K562 (cell line): ENCODE measurements around the gene GSTO2. TPM values are rescaled to one million over a fixed set of nuclear protein-coding genes. Genes with fewer than 3 reads are reported as not detected.
A peak's percentile ranks its signal among the peaks of the same experiment; 100 is the strongest.

Experiments used
- ATAC-seq: fragments of 200-7000 bp; cut with Tn5 transposase; 3 replicates; pipeline ENCODE4 v1.9.1; 2020; ENCODE audit warnings: moderate library complexity
- BruUV-seq: library from RNA; stranded (reverse); fragments of 400-500 nt; replicated peaks from 2 replicates; lab custom pipeline; 2021; lab: Mats Ljungman, UMichigan
- CTCF ChIA-PET: fragments of 300-600 bp; formaldehyde crosslinking; extraction: SDS; loops from one replicate; lab custom pipeline; 2021; ENCODE audit warnings: low intra/inter-chr PET ratio; lab: Yijun Ruan, JAX
- POLR2A ChIA-PET: fragments of 300-600, 350-650 bp; sonication (Branson Sonifier 250); formaldehyde crosslinking; extraction: SDS; loops from one replicate; lab custom pipeline; 2021; ENCODE audit warnings: antibody characterized with exemption, inconsistent platforms; lab: Yijun Ruan, JAX
- DNase-seq, 4 experiments: peaks; one replicate each; pipeline versions ENCODE4 v3.0.0 to v3.0.0-alpha.2; 2011 to 2018; ENCODE audit warnings: low spot score in 3 of 4, mixed read lengths in 3 of 4; ENCODE audit errors: extremely low read depth in 1 of 4
- FAIRE-seq: peaks from 2 replicates; lab custom pipeline; 2011; peaks lifted over from hg19 to GRCh38; lab: Jason Lieb, UNC
- H2AFZ ChIP-seq: 2 replicates; pipeline ENCODE4 v1.6.0; 2011; ENCODE audit warnings: low read depth, low read length, control low read depth, inconsistent platforms
- H3K27ac ChIP-seq: fragments of 200-600 bp; 3 replicates; pipeline ENCODE4 v1.8.0; 2011; ENCODE audit warnings: low read depth, mild to moderate bottlenecking, control low read depth, inconsistent platforms, low read length, moderate library complexity, mixed read lengths; ENCODE audit errors: extremely low read depth
- H3K27me3 ChIP-seq, 2 experiments: fragments of 300-600 bp in 1 of 2; 2 replicates in 1 of 2; 3 replicates in 1 of 2; pipeline versions ENCODE4 v1.6.0 to v1.8.0; 2011; ENCODE audit warnings: inconsistent platforms in 2 of 2, low read length in 2 of 2, mild to moderate bottlenecking in 1 of 2, mixed read lengths in 1 of 2, moderate library complexity in 1 of 2; ENCODE audit not compliant: control insufficient read depth in 2 of 2, insufficient read depth in 2 of 2
- H3K36me3 ChIP-seq: fragments of 300-600 bp; 3 replicates; pipeline ENCODE4 v1.8.0; 2011; ENCODE audit warnings: mild to moderate bottlenecking, low read length, inconsistent platforms; ENCODE audit not compliant: control insufficient read depth, insufficient read depth
- H3K4me1 ChIP-seq, 2 experiments: fragments of 200-600 bp in 1 of 2; replicated peaks in 1 of 2; 2 replicates in 1 of 2; 3 replicates in 1 of 2; pipeline versions ENCODE4 v1.5.1 to v1.8.0; 2011; ENCODE audit warnings: inconsistent platforms in 2 of 2, low read length in 2 of 2, mild to moderate bottlenecking in 1 of 2, mixed read lengths in 1 of 2, moderate library complexity in 1 of 2; ENCODE audit not compliant: control insufficient read depth in 2 of 2, insufficient read depth in 2 of 2
- H3K4me2 ChIP-seq: 2 replicates; pipeline ENCODE4 v1.6.1; 2011; ENCODE audit warnings: low read length, control low read depth, inconsistent platforms, mixed read lengths; ENCODE audit not compliant: insufficient read depth
- H3K4me3 ChIP-seq: fragments of 200-600 bp; sonication (generic), shearing (Covaris generic); 2 replicates; pipeline ENCODE4 v1.5.1; 2016; ENCODE audit warnings: control low read depth, inconsistent platforms
- H3K79me2 ChIP-seq: fragments of 200-600 bp; 3 replicates; pipeline ENCODE4 v1.8.0; 2011; ENCODE audit warnings: low read length, inconsistent platforms; ENCODE audit not compliant: control insufficient read depth, insufficient read depth
- H3K9ac ChIP-seq, 2 experiments: 2 replicates each; pipeline versions ENCODE4 v1.6.0 to v1.6.1; 2011; ENCODE audit warnings: low read depth in 2 of 2, low read length in 2 of 2, control low read depth in 1 of 2, inconsistent platforms in 1 of 2, mild to moderate bottlenecking in 1 of 2, mixed read lengths in 1 of 2; ENCODE audit not compliant: insufficient read depth in 1 of 2
- H3K9me1 ChIP-seq: one replicate; pipeline ENCODE4 v1.6.0; 2011; ENCODE audit warnings: inconsistent platforms, mild to moderate bottlenecking, low read length, moderate library complexity; ENCODE audit not compliant: control insufficient read depth, insufficient read depth
- H3K9me3 ChIP-seq: replicated peaks from 2 replicates; pipeline ENCODE4 v1.5.1; 2011; ENCODE audit warnings: low read depth, low read length, inconsistent platforms; ENCODE audit not compliant: control insufficient read depth, insufficient read depth
- H4K20me1 ChIP-seq: replicated peaks from 2 replicates; pipeline ENCODE4 v1.6.1; 2011; ENCODE audit warnings: low read length, inconsistent platforms, mixed read lengths; ENCODE audit not compliant: control insufficient read depth, insufficient read depth
- CXXC5 ChIP-seq: fragments of 250-450 bp; sonication (Bioruptor Pico); IDR thresholded peaks from 2 replicates; pipeline ENCODE4 v1.8.0; 2022; ENCODE audit warnings: inconsistent platforms, mild to moderate bottlenecking, moderate library complexity
- DMBX1 ChIP-seq: fragments of 250-450 bp; sonication (Bioruptor Pico); IDR thresholded peaks from 2 replicates; pipeline ENCODE4 v1.8.0; 2022; ENCODE audit warnings: inconsistent platforms, mild to moderate bottlenecking, moderate library complexity, borderline replicate concordance
- EHMT2 ChIP-seq: fragments of 450-650 bp; IDR thresholded peaks from 2 replicates; pipeline ENCODE4 v1.6.1; 2018; ENCODE audit warnings: antibody characterized with exemption
- GTF2A2 ChIP-seq: IDR thresholded peaks from 2 replicates; pipeline ENCODE4 v1.6.1; 2016; ENCODE audit warnings: mild to moderate bottlenecking, missing genetic modification characterization, missing compliant biosample characterization
- MECOM ChIP-seq: fragments of 250-450 bp; sonication (Bioruptor Pico); IDR thresholded peaks from 2 replicates; pipeline ENCODE4 v1.8.0; 2022; ENCODE audit warnings: inconsistent platforms
- PTRF ChIP-seq: fragments of 450-650 bp; IDR thresholded peaks from 2 replicates; pipeline ENCODE4 v1.6.1; 2016; ENCODE audit warnings: mild to moderate bottlenecking, missing genetic modification characterization, missing compliant biosample characterization
- SMAD4 ChIP-seq: fragments of 250-450 bp; sonication (Bioruptor Pico); conservative IDR thresholded peaks from 2 replicates; pipeline ENCODE4 v1.8.0; 2021; ENCODE audit warnings: inconsistent platforms, mild to moderate bottlenecking, moderate library complexity
- SMARCE1 ChIP-seq: fragments of 450-650 bp; IDR thresholded peaks from 2 replicates; pipeline ENCODE4 v1.7.1; 2016; ENCODE audit warnings: mild to moderate bottlenecking
- ZNF311 ChIP-seq: fragments of 250-450 bp; sonication (Bioruptor Pico); IDR thresholded peaks from 2 replicates; pipeline ENCODE4 v1.4.0; 2020; ENCODE audit warnings: mild to moderate bottlenecking, moderate library complexity
- ZNF668 ChIP-seq: fragments of 250-450 bp; sonication (Bioruptor Pico); IDR thresholded peaks from 2 replicates; pipeline ENCODE4 v1.8.0; 2022; ENCODE audit warnings: mild to moderate bottlenecking, inconsistent platforms
- WGBS: fragments of 100-300 bp; shearing (Covaris generic); methylation state at CpG from one replicate; pipeline ENCODE4 v1.1.6; 2016; ENCODE audit warnings: low coverage, mixed read lengths; ENCODE audit not compliant: insufficient coverage; ENCODE audit errors: missing lambda C conversion rate; 5-methylcytosine and 5-hydroxymethylcytosine counted together
- in situ Hi-C: fragments of 300-500 bp; cut with MboI; formaldehyde crosslinking; loops from 4 replicates; pipeline ENCODE4 v1.15.0; 2018; ENCODE audit warnings: inconsistent platforms, mixed read lengths
- intact Hi-C: fragments of 100-400 bp; cut with micrococcal nuclease; formaldehyde crosslinking; loops from 2 replicates; pipeline ENCODE4 v1.14.2; 2022
- polyA plus RNA-seq, 8 experiments: library from polyadenylated mRNA; depleted of rRNA in 4 of 8; stranded (reverse) in 5 of 8; unstranded in 3 of 8; fragments of >200 nt; fragmentation: Nextera tagmentation in 2 of 8; fragmentation: Illumina TruSeq in 1 of 8; extraction: Ambion mirVana in 2 of 8; extraction: Trizol in 1 of 8; gene quantifications; 2 replicates each; pipeline versions ENCODE4 v1.2.1 to v1.2.3, GENCODE V29; 2011 to 2014; ENCODE audit warnings: inconsistent platforms in 1 of 8, missing spikeins in 1 of 8
- total RNA-seq, 7 experiments: library from RNA; depleted of rRNA in 6 of 7; stranded (reverse); fragments of >200 nt in 6 of 7; fragmentation: Illumina TruSeq in 2 of 7; extraction: Trizol in 2 of 7; gene quantifications; 2 replicates each; pipeline versions ENCODE4 v1.2.1 to v1.2.3, GENCODE V29; 2011 to 2021; ENCODE audit warnings: low replicate concordance in 1 of 7
- TF ChIP-seq, protein P1 (sequence below): fragments of 250-450 bp; sonication (Bioruptor Pico); IDR thresholded peaks from 2 replicates; pipeline ENCODE4 v1.8.0; 2022; ENCODE audit warnings: inconsistent platforms
- TF ChIP-seq, protein P2 (sequence below): fragments of 450-650 bp; IDR thresholded peaks from 2 replicates; pipeline ENCODE4 v1.6.1; 2017; ENCODE audit warnings: antibody characterized with exemption, mild to moderate bottlenecking

GSTO2 gene
- total and polyA plus RNA-seq, 9 of the 15 experiments (the other 6 are each of a cell fraction or from before 2014, with no cell fraction given): 0.18 to 1.8 (median 0.90) TPM

DNA sequence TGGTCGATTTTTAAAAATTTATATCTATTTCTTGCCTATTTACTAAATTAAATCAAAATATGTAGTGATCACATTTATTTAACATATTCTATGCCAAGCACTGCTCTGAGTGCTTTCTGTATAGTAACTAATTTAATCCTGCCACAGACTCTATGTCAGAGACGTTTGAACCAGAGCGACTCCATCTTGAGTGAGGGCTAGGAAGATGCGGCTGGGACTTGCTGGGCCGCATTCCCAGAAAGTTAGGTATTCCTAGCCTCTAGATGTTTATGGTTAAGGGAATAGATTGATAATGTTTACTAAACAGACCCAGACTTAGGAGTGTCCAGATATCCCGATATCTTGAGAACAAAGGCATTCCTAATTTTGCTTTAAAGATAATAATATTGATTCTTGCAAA is 17.5 kb upstream of the GSTO2 start:
- peaks cover 19% of the 10 kb centered on the region for H3K79me2 ChIP-seq
- ChIA-PET CTCF (no interaction called here), POLR2A (no interaction called here)
- peaks cover 7% of the 10 kb centered on the region for H3K36me3 ChIP-seq
- no peak overlapping the region for H2AFZ ChIP-seq
- intact Hi-C loops (no loop called here), in situ Hi-C loops (no loop called here)
- no peaks in the 10 kb centered on the region for H3K27me3 ChIP-seq
- no peak for ATAC-seq
- H3K4me3 ChIP-seq: no peak overlapping the region
- H3K9me3 ChIP-seq: peaks cover 6% of the 10 kb centered on the region; the same call in 1 of the 2 replicates
- no peaks in the 10 kb centered on the region for H4K20me1 ChIP-seq
- 86% methylated on average over 6 of the region's 6 CpGs for WGBS
- peak; percentile 88 for TF ChIP-seq DMBX1 (CRISPR knock-in tag)
- no peak for TF ChIP-seq EHMT2
- TF ChIP-seq CXXC5 (CRISPR knock-in tag): 0 out of 2 replicates have a peak, but pooled peaks have one; percentile 28
- TF ChIP-seq SMAD4 (CRISPR knock-in tag): peak; percentile 46; the same call in 1 of the 2 replicates
- peak; percentile 79; the same call in 1 of the 2 replicates for TF ChIP-seq ZNF311 (CRISPR knock-in tag)
- TF ChIP-seq, protein P1, sequence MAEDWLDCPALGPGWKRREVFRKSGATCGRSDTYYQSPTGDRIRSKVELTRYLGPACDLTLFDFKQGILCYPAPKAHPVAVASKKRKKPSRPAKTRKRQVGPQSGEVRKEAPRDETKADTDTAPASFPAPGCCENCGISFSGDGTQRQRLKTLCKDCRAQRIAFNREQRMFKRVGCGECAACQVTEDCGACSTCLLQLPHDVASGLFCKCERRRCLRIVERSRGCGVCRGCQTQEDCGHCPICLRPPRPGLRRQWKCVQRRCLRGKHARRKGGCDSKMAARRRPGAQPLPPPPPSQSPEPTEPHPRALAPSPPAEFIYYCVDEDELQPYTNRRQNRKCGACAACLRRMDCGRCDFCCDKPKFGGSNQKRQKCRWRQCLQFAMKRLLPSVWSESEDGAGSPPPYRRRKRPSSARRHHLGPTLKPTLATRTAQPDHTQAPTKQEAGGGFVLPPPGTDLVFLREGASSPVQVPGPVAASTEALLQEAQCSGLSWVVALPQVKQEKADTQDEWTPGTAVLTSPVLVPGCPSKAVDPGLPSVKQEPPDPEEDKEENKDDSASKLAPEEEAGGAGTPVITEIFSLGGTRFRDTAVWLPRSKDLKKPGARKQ (CRISPR knock-in tag): no peak
- TF ChIP-seq GTF2A2 (tag): 0 out of 2 replicates have a peak, but pooled peaks have one; percentile 23
- peak; percentile 71 for TF ChIP-seq PTRF (tag)
- TF ChIP-seq ZNF668 (CRISPR knock-in tag): peak; percentile 67; the same call in 1 of the 2 replicates
- TF ChIP-seq MECOM: 0 out of 2 replicates have a peak, but pooled peaks have one; percentile 26
- no peak for TF ChIP-seq SMARCE1
- TF ChIP-seq, protein P2, sequence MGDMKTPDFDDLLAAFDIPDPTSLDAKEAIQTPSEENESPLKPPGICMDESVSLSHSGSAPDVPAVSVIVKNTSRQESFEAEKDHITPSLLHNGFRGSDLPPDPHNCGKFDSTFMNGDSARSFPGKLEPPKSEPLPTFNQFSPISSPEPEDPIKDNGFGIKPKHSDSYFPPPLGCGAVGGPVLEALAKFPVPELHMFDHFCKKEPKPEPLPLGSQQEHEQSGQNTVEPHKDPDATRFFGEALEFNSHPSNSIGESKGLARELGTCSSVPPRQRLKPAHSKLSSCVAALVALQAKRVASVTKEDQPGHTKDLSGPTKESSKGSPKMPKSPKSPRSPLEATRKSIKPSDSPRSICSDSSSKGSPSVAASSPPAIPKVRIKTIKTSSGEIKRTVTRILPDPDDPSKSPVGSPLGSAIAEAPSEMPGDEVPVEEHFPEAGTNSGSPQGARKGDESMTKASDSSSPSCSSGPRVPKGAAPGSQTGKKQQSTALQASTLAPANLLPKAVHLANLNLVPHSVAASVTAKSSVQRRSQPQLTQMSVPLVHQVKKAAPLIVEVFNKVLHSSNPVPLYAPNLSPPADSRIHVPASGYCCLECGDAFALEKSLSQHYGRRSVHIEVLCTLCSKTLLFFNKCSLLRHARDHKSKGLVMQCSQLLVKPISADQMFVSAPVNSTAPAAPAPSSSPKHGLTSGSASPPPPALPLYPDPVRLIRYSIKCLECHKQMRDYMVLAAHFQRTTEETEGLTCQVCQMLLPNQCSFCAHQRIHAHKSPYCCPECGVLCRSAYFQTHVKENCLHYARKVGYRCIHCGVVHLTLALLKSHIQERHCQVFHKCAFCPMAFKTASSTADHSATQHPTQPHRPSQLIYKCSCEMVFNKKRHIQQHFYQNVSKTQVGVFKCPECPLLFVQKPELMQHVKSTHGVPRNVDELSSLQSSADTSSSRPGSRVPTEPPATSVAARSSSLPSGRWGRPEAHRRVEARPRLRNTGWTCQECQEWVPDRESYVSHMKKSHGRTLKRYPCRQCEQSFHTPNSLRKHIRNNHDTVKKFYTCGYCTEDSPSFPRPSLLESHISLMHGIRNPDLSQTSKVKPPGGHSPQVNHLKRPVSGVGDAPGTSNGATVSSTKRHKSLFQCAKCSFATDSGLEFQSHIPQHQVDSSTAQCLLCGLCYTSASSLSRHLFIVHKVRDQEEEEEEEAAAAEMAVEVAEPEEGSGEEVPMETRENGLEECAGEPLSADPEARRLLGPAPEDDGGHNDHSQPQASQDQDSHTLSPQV: peak; percentile 92
- no peak overlapping the region for H3K4me2 ChIP-seq
- no peaks in the 10 kb centered on the region for H3K9me1 ChIP-seq
- H3K27ac ChIP-seq: no peak overlapping the region
- no TSS peak for BruUV-seq
- no peak for FAIRE-seq
- peaks cover 11 to 21% of the 10 kb centered on the region in 2 experiments; a peak in 4 of 5 replicates for H3K4me1 ChIP-seq
- DNase-seq: no peak
- H3K9ac ChIP-seq: no peak overlapping the region
